Neutrophil (primary cell): Measurements from ENCODE around the gene UXS1.

Source experiments
- H3K27ac ChIP-seq: fragments of 200-600 bp; sonication (generic); 2 replicates; pipeline ENCODE4 v1.5.1; 2016; ENCODE audit warnings: mild to moderate bottlenecking, moderate library complexity
- H3K27me3 ChIP-seq: fragments of 200-600 bp; sonication (generic); 2 replicates; pipeline ENCODE4 v1.6.0; 2016; ENCODE audit warnings: mild to moderate bottlenecking
- H3K36me3 ChIP-seq: fragments of 200-600 bp; sonication (generic); 2 replicates; pipeline ENCODE4 v1.5.1; 2017
- H3K4me1 ChIP-seq, 2 experiments: fragments of 200-600 bp in 1 of 2; sonication (generic) in 1 of 2; 1 replicate in 1 of 2; 2 replicates in 1 of 2; pipeline versions ENCODE4 v1.5.1 to v1.6.1; 2013 to 2016; ENCODE audit warnings: low read depth in 1 of 2, low read length in 1 of 2, mild to moderate bottlenecking in 1 of 2, moderate library complexity in 1 of 2; ENCODE audit not compliant: control insufficient read depth in 1 of 2, insufficient read depth in 1 of 2
- H3K4me3 ChIP-seq, 2 experiments: fragments of 200-600 bp in 1 of 2; sonication (generic) in 1 of 2; 1 replicate in 1 of 2; 2 replicates in 1 of 2; pipeline ENCODE4 v1.5.1; 2013 to 2016; ENCODE audit warnings: low read depth in 1 of 2, low read length in 1 of 2, mild to moderate bottlenecking in 1 of 2, moderate library complexity in 1 of 2
- H3K9me3 ChIP-seq: fragments of 200-600 bp; sonication (generic); 2 replicates; pipeline ENCODE4 v1.5.1; 2016
- CTCF ChIP-seq: fragments of 200-600 bp; sonication (generic); IDR thresholded peaks from 2 replicates; pipeline ENCODE4 v1.5.1; 2016; ENCODE audit warnings: antibody characterized with exemption

UXS1 gene

GRCh38 chr2:106120432-106120831, 73.7 kb downstream of the UXS1 start:
- no peaks in the 10 kb centered on the region for H3K27me3 ChIP-seq
- H3K4me3 ChIP-seq, result no peak overlapping the region
- peaks cover 72% of the 10 kb centered on the region for H3K36me3 ChIP-seq
- no peaks in the 10 kb centered on the region for H3K4me1 ChIP-seq
- no peak for TF ChIP-seq CTCF
- no peak overlapping the region for H3K27ac ChIP-seq
- no peaks in the 10 kb centered on the region for H3K9me3 ChIP-seq

- Histone ChIP-seq H3K36me3 (peaks cover 78% of the 10 kb centered on the region), H3K27me3 (no peaks in the 10 kb centered on the region)
- TF ChIP-seq CTCF, result no peak
Observed at GRCh38 chr2:106119074-106119473, 75.0 kb downstream of the UXS1 start.

GRCh38 chr2:106117882-106118684, 76.0 kb downstream of the UXS1 start:
- TF ChIP-seq CTCF, result no peak
- Histone ChIP-seq H3K9me3 (no peaks in the 10 kb centered on the region), H3K27me3 (no peaks in the 10 kb centered on the region), H3K4me3 (no peak overlapping the region), H3K4me1 (no peaks in the 10 kb centered on the region), H3K27ac (no peak overlapping the region), H3K36me3 (peaks cover 83% of the 10 kb centered on the region)

More at GRCh38 chr2:106119074-106119473, 75.0 kb downstream of the UXS1 start:
- Histone ChIP-seq H3K4me3 (no peak overlapping the region), H3K4me1 (no peaks in the 10 kb centered on the region), H3K27ac (no peak overlapping the region), H3K9me3 (no peaks in the 10 kb centered on the region)

GRCh38 chr2:106117347-106117746, 76.8 kb downstream of the UXS1 start:
- no peaks in the 10 kb centered on the region for H3K27me3 ChIP-seq
- H3K9me3 ChIP-seq, result no peaks in the 10 kb centered on the region
- H3K4me3 ChIP-seq, result no peak overlapping the region
- peaks cover 82% of the 10 kb centered on the region for H3K36me3 ChIP-seq
- H3K27ac ChIP-seq, result no peak overlapping the region
- TF ChIP-seq CTCF, result no peak
- no peaks in the 10 kb centered on the region for H3K4me1 ChIP-seq

GRCh38 chr2:106116248-106116647, 77.9 kb downstream of the UXS1 start:
- Histone ChIP-seq H3K4me3 (no peak overlapping the region), H3K9me3 (no peaks in the 10 kb centered on the region), H3K4me1 (no peaks in the 10 kb centered on the region), H3K27me3 (no peaks in the 10 kb centered on the region), H3K36me3 (peaks cover 82% of the 10 kb centered on the region), H3K27ac (no peak overlapping the region)
- TF ChIP-seq CTCF, result no peak
